NT2/D1 (cell line): ENCODE measurements around the gene HIPK2.

Experiments used
- DNase-seq: peaks from one replicate; pipeline ENCODE4 v3.0.0-alpha.2; 2011; ENCODE audit warnings: low read depth, low spot score
- H3K27me3 ChIP-seq: 2 replicates; pipeline ENCODE4 v1.6.0; 2011; ENCODE audit warnings: mild to moderate bottlenecking; ENCODE audit not compliant: insufficient read length, insufficient read depth
- H3K36me3 ChIP-seq: 2 replicates; pipeline ENCODE4 v1.6.1; 2011; ENCODE audit warnings: mild to moderate bottlenecking, low read length, mixed read lengths; ENCODE audit not compliant: insufficient read depth, insufficient read length
- H3K4me1 ChIP-seq: 2 replicates; pipeline ENCODE4 v1.5.1; 2011; ENCODE audit not compliant: insufficient read depth, insufficient read length
- H3K4me3 ChIP-seq: 2 replicates; pipeline ENCODE4 v1.5.1; 2011; ENCODE audit warnings: low read depth; ENCODE audit not compliant: insufficient read length
- H3K9ac ChIP-seq: 2 replicates; pipeline ENCODE4 v1.6.0; 2011; ENCODE audit warnings: low read depth; ENCODE audit not compliant: insufficient read length
- H3K9me3 ChIP-seq: 2 replicates; pipeline ENCODE4 v1.5.1; 2011; ENCODE audit warnings: mild to moderate bottlenecking, low read length; ENCODE audit not compliant: insufficient read depth
- SUZ12 ChIP-seq: IDR thresholded peaks from 2 replicates; pipeline ENCODE4 v1.6.1; 2011; ENCODE audit not compliant: insufficient read length, insufficient read depth; ENCODE audit errors: extremely low read depth
- YY1 ChIP-seq: IDR thresholded peaks from 2 replicates; pipeline ENCODE4 v1.6.1; 2011; ENCODE audit not compliant: insufficient read length, insufficient read depth
- ZNF274 ChIP-seq: IDR thresholded peaks from 2 replicates; pipeline ENCODE4 v1.6.1; 2011; ENCODE audit warnings: mild to moderate bottlenecking, low read depth, low read length

The HIPK2 gene

GRCh38 chr7:139542308-139543151, 235.3 kb downstream of the HIPK2 start:
- DNase-seq, result no peak
- no peaks in the 10 kb centered on the region for H3K36me3 ChIP-seq

GRCh38 chr7:139541600-139542307, 236.0 kb downstream of the HIPK2 start:
- peak; percentile 52 for DNase-seq
- Histone ChIP-seq H3K36me3 (no peaks in the 10 kb centered on the region), H3K4me3 (no peak overlapping the region), H3K9ac (no peak overlapping the region), H3K9me3 (no peaks in the 10 kb centered on the region), H3K27me3 (no peaks in the 10 kb centered on the region), H3K4me1 (peaks cover 18% of the 10 kb centered on the region)
- no peak for TF ChIP-seq ZNF274
- TF ChIP-seq YY1, result no peak
- no peak for TF ChIP-seq SUZ12

More at GRCh38 chr7:139542308-139543151, 235.3 kb downstream of the HIPK2 start:
- Histone ChIP-seq H3K4me3 (no peak overlapping the region), H3K9me3 (no peaks in the 10 kb centered on the region), H3K9ac (no peak overlapping the region), H3K4me1 (peaks cover 18% of the 10 kb centered on the region), H3K27me3 (no peaks in the 10 kb centered on the region)
- TF ChIP-seq SUZ12 (no peak), YY1 (no peak), ZNF274 (no peak)

- no peak for DNase-seq
- H3K4me1 ChIP-seq, result peaks cover 18% of the 10 kb centered on the region
- H3K27me3 ChIP-seq, result no peaks in the 10 kb centered on the region
These were observed 237.6 kb downstream of the HIPK2 start for GRCh38 chr7:139540203-139540602.

GRCh38 chr7:139538881-139539635, 238.7 kb downstream of the HIPK2 start:
- TF ChIP-seq SUZ12 (no peak), ZNF274 (no peak), YY1 (no peak)
- no peaks in the 10 kb centered on the region for H3K27me3 ChIP-seq
- H3K9ac ChIP-seq, result no peak overlapping the region
- H3K36me3 ChIP-seq, result no peaks in the 10 kb centered on the region
- H3K4me1 ChIP-seq, result peaks cover 18% of the 10 kb centered on the region
- no peak overlapping the region for H3K4me3 ChIP-seq
- no peaks in the 10 kb centered on the region for H3K9me3 ChIP-seq
- no peak for DNase-seq

More at GRCh38 chr7:139540203-139540602, 237.6 kb downstream of the HIPK2 start:
- Histone ChIP-seq H3K36me3 (no peaks in the 10 kb centered on the region), H3K4me3 (no peak overlapping the region), H3K9me3 (no peaks in the 10 kb centered on the region), H3K9ac (no peak overlapping the region)
- TF ChIP-seq YY1 (no peak), SUZ12 (no peak), ZNF274 (no peak)

GRCh38 chr7:139536152-139536551, 241.6 kb downstream of the HIPK2 start:
- Histone ChIP-seq H3K9ac (no peak overlapping the region), H3K4me3 (no peak overlapping the region), H3K36me3 (no peaks in the 10 kb centered on the region), H3K4me1 (peaks cover 3% of the 10 kb centered on the region), H3K9me3 (no peaks in the 10 kb centered on the region), H3K27me3 (no peaks in the 10 kb centered on the region)
- DNase-seq, result no peak
- TF ChIP-seq SUZ12, result no peak
- no peak for TF ChIP-seq YY1
- TF ChIP-seq ZNF274, result no peak

- TF ChIP-seq YY1 (no peak), SUZ12 (no peak), ZNF274 (no peak)
- H3K27me3 ChIP-seq, result no peaks in the 10 kb centered on the region
- peaks cover under 1% of the 10 kb centered on the region for H3K4me1 ChIP-seq
- no peaks in the 10 kb centered on the region for H3K9me3 ChIP-seq
- DNase-seq, result no peak
- no peaks in the 10 kb centered on the region for H3K36me3 ChIP-seq
- no peak overlapping the region for H3K9ac ChIP-seq
- H3K4me3 ChIP-seq, result no peak overlapping the region
These were observed 242.7 kb downstream of the HIPK2 start for GRCh38 chr7:139534966-139535651.
